A549 (cell line): Measurements from ENCODE around the gene MTG1.

Source experiments
- BHLHE40 ChIP-seq: IDR thresholded peaks from 2 replicates; pipeline ENCODE4 v1.6.1; 2012; ENCODE audit warnings: low read depth, low read length, inconsistent platforms
- CBX2 ChIP-seq: fragments of 200-600 bp; sonication (generic); IDR thresholded peaks from 2 replicates; pipeline ENCODE4 v1.6.1; 2016; ENCODE audit warnings: low read depth, mild to moderate bottlenecking, borderline replicate concordance
- GATA3 ChIP-seq: IDR thresholded peaks from 2 replicates; pipeline ENCODE4 v1.6.1; 2012; ENCODE audit warnings: borderline replicate concordance
- MYC ChIP-seq: IDR thresholded peaks from 2 replicates; pipeline ENCODE4 v1.6.1; 2012; ENCODE audit warnings: mild to moderate bottlenecking, inconsistent platforms, low read length, improper control_type of control experiment, borderline replicate concordance
- POLR2A ChIP-seq: IDR thresholded peaks from 2 replicates; pipeline ENCODE4 v1.6.1; 2012; ENCODE audit warnings: mild to moderate bottlenecking, low read length
- TF ChIP-seq, protein P1 (sequence below): fragments of >200 bp; sonication (Bioruptor Twin); formaldehyde crosslinking; IDR thresholded peaks from 3 replicates; pipeline ENCODE4 v1.5.1; 2016
- TF ChIP-seq, protein P2 (sequence below): IDR thresholded peaks from 2 replicates; pipeline ENCODE4 v1.6.1; 2012

DNA sequence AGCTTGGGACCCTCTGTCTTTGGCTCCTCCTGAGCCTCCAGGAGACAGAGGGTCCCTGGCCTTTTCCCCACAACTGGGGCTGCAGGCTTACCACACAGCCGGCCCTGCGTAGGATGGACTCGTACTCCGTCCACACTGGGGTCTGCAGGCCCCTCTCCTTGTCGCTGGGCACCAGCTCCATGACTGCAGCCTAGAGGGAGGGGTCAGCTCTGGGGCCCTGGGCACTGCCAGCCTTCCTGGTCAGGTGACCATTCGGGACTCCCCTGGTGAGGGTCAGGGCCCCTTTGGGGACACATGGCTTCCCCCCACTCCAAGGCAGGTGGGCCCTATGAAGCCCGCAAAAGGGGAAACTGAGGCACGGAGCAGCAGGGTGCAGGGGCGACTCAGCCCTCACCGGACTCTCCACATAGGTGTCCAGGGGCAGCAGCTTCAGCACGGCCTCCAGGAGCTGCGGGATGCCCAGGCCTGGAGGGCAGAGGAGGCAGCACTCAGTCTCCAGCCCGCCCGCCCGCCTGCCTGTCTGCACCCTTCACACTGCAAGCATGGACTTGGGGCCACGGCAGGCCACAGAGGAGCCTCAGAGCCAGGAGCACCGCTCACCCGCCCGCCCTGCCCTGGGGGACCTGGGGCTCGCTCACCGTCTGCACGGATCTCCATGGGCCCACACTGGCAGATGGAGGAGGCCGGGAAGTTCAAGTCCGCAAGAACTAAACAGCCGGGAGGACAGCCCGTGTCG is 37.2 kb upstream of the MTG1 start:
- TF ChIP-seq POLR2A = no peak
- no peak for TF ChIP-seq BHLHE40
- no peak for TF ChIP-seq CBX2
- TF ChIP-seq MYC = no peak
- no peak for TF ChIP-seq GATA3
- TF ChIP-seq, protein P1, sequence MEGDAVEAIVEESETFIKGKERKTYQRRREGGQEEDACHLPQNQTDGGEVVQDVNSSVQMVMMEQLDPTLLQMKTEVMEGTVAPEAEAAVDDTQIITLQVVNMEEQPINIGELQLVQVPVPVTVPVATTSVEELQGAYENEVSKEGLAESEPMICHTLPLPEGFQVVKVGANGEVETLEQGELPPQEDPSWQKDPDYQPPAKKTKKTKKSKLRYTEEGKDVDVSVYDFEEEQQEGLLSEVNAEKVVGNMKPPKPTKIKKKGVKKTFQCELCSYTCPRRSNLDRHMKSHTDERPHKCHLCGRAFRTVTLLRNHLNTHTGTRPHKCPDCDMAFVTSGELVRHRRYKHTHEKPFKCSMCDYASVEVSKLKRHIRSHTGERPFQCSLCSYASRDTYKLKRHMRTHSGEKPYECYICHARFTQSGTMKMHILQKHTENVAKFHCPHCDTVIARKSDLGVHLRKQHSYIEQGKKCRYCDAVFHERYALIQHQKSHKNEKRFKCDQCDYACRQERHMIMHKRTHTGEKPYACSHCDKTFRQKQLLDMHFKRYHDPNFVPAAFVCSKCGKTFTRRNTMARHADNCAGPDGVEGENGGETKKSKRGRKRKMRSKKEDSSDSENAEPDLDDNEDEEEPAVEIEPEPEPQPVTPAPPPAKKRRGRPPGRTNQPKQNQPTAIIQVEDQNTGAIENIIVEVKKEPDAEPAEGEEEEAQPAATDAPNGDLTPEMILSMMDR = no peak
- TF ChIP-seq, protein P2, sequence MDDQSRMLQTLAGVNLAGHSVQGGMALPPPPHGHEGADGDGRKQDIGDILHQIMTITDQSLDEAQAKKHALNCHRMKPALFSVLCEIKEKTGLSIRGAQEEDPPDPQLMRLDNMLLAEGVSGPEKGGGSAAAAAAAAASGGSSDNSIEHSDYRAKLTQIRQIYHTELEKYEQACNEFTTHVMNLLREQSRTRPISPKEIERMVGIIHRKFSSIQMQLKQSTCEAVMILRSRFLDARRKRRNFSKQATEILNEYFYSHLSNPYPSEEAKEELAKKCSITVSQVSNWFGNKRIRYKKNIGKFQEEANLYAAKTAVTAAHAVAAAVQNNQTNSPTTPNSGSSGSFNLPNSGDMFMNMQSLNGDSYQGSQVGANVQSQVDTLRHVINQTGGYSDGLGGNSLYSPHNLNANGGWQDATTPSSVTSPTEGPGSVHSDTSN = no peak
